Measurements from ENCODE around the gene MCTP2.
"Not testable (repeated sequence)": the region's sequence is repeated elsewhere in the genome, so short reads cannot be mapped to it uniquely, and the experiment has no call there.

Gene MCTP2

DNA sequence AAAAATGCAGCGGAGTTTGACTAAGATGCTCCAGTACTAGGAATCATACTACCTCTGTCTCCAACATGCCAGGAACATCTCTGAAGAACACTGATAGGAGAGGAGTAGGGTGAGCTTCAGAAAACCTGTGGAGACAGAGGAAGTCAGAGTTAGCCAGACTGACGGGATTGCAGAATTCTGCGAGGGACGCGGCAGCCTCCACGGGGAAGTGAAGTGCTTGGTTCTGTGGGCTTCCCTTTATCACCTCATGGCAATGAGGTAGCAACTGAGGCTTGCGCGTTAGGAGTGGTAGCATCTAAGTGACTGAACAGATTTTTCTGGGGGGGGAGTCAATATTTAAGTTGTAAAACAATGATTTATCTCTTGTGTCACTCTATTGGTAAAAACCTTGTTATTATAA lies 226.3 kb downstream of the MCTP2 start:
- no peak for DNase-seq

DNA sequence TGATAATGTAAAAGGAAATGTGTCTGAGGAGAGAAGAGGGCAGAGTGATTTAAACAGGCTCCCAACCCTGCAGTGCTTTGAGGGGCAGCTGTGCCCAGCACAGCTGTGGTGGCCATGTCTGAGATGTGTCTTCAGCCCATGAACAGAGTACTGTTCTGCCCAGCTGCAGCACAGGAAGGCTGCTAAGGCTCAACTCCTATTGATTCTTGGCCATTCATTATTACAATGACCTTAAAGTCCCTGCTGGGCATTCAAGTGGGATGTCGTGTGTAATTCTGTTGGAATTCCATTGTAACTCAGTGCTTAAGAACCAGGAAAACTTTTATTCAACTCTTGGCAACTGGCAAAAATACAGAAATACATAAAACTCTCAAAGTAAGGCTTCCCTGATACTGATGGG lies 229.3 kb downstream of the MCTP2 start:
- DNase-seq, result no peak

DNA sequence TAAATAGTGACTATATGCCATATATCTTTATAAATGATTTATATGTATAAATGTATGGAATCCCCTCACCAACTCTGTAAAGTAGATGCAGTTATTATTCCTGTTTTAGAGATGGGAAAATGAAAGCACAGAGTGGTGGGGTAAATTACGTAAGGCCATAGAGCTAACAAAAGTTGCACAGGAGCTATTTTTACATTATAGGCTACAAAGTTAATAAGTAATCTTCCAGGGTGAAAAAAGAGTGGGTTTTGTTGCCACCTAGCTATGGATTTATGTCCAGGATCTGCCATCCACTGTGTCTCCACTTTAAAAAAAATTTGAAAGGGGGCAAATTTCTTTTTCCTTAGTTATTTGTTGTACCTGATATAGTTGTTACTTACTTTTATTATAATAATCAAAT lies 235.7 kb downstream of the MCTP2 start:
- DNase-seq, result no peak

DNA sequence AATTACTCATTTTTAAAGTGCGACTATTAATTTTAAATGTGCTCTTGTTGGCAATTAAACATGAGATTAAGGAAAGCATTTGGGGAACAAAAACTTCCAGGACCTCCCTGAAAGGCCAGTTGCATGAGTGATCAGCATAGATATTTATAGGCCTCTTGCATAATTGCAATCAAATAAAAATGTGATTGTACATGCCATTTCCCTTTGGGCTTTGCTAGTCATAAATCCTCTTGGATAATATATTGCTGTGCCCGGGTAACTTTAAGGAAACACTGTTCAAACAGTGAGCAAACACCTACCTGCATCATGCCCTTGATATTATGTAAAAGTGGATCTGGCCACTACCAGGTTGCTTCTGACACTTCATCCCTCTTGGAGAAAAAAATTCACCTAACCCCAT lies 239.1 kb downstream of the MCTP2 start:
- no peak for DNase-seq

DNA sequence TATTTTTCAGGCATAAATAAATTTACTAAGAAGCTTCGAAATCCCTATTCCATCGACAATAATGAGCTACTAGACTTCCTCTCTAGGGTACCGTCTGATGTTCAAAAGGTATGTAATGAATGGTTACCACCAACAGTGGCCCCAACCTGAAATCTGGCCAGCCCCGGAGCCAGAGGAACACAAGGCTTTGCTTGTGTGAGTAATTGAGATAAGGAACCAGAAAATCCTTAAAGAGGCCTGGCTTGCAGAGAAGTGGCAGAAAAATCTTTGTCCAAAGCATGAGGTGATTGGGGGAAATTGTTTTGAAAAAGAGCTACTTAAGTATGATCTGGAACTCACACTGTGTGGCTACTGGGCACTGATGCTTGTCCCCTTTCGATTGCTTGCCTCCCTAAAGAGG lies 245.3 kb downstream of the MCTP2 start:
- no peak for DNase-seq

DNA sequence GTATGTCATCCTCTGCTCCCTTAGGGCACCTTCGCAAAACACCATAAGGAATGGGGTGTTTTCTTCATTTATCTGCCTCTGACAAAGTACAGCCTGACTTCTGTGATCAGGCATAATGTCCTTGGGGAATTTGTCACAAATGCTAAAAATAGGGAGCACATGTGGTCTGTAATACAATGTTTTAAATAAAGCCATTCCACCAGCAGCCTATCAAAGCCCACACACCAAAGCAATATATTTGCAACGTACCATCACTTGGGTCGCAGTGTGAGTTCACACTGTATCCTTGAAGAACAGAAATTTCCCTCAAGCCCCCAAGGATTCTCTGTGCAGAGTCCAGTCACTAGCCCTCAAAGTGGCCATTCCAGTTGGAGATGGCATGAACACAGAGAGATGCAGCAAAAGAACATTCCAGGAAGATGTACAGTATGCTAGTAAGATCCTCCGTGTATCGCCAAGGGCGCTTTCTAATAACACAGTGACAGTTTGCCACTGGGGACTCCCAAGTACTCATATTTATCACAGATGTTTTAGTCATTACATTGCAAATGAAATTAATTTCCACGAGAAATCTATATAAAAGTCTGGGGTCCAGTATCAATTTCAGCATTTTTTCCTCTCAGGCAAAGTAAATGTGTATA lies 246.7 kb downstream of the MCTP2 start:
- DNase-seq, result peak; percentile 10

DNA sequence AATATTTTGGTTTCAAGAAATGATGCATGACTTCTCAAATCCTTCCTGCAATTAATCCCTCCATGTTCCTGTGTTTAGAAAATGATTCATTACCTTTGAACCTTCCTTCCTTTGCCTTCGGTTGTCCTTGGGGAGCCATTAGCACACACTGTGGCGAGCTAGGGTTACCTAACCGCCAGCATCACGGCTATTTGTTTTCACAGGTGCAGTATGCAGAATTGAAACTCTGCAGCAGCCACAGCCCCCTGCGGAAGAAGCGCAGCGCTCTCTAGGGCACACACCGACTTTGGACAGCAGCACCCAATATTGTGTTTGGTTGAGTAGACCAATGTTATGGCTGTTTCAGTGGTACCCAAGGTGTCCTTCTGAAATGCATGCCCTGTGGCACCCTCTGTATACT lies 247.4 kb downstream of the MCTP2 start:
- peak; percentile 6 for DNase-seq

DNA sequence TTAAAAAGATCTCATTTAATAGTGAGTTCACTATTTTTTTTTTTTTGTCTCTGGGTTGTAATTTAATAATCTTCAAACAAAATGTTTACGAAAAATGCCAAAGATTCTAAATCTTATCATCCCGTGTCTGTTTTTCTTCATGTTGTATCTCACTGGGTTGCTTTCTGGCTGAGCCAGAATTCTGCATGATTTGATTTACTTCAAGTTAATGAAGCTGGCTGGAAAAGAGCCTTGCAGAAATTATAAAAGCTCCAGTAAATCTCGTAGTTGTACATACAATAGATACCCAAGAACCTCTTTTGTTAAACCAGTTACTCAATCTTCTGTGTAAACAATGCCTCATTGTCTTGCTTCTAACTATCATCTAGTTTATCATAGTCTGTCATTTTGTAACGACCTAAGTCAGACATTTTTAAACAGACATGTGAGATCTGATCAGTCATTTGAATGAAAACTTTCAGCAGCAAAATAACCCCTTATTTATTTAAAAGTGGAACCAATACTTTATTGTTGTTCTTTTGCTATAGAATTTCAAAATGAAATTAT lies 249.0 kb downstream of the MCTP2 start:
- peak; percentile 38 for DNase-seq

DNA sequence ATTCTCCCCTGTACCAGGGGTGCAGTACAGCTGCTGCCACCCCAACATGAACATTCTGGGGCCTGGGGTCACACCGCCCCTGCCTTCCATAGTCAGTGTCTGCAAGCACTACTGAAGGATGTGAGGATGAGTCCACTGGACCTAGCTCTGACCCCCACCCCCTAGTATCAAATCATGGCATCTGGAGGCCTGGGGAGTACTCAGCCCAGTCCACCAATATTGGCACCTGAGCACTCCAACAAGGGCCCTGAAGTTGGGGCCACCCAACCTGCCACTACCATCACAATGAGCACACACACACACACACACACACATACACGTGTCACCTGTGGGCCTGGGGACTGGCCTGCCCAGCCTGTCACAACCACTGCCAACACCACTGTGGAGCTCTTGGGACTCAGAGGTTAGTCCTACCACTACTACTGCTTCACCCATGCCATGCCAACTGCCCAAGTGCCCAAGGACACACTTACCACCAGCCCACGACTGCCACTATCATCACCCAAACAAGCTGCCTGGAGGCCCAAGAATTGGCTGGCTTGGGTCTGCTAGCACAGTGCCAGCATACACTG lies 253.9 kb downstream of the MCTP2 start:
- no peak for DNase-seq

DNA sequence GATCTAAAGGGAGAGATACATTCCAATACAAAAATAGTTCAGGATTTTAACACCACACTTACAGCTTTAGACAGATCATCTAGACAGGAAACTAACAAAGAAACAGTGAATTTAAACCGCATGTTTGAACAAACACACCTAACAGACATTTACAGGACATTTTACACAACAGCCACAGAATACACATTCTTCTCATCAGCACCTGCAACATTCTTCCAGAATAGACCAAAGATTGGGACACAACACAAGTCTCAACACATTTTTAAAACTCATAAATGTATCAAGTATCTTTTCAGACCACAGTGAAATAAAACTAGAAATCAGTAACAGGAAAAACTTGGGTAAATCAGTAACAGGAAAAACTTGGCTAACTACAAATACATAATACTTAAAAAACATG lies 256.3 kb downstream of the MCTP2 start:
- no peak for DNase-seq

DNA sequence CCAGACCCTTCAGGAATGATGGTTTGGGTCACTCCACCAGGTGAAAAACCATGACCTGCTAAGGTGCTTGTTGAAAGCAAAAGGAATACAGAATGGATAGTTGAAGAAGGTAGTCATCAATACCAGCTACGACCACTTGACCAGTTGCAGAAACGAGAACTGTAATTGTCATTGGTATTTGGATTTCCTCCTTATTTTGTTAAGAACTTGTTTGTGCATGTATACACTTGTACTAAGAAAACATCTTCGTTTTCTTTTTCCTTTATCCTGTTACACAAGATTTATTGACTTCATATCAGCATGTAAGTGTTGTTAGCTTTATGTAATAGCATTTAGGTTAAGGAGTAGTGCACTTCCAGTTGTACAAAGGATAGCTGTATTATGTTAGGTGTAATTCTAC lies 261.8 kb downstream of the MCTP2 start:
- DNase-seq, result no peak

DNA sequence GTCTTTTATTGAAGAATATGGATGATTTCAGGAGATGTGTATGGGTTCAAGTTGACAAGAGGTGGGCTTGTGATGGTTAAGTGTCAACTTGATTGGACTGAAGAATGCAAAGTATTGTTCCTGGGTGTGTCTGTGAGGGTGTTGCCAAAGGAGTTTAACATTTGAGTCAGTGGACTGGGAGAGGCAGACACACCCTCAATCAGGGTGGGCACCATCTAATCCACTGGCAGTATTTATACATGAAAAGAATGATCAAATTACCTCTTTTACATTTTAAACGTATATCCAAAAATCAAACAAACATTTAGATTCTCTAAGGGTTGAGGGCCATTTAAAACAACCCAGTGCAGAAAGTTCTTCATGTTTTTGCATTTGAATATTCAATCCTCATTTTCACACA lies 262.2 kb downstream of the MCTP2 start:
- DNase-seq, result not testable (repeated sequence)

DNA sequence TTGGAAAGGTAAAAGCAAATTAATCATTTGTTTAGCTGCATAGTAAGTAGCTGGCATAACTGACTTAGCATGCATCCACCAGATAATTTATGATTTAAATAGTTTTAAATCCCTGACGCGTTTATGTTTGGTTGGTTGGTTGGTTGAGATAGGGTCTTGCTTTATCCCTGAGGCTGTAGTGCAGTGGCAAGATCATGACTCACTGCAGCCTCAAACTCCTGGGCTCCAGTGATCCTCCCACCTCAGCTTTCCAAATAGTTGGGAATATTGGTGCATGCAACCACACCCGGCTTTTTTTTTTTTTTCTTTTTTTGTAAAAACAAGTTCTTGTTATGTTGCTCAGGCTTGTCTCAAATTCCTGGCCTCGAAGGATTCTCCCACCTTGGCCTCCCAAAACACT lies 263.4 kb downstream of the MCTP2 start:
- no peak for DNase-seq

DNA sequence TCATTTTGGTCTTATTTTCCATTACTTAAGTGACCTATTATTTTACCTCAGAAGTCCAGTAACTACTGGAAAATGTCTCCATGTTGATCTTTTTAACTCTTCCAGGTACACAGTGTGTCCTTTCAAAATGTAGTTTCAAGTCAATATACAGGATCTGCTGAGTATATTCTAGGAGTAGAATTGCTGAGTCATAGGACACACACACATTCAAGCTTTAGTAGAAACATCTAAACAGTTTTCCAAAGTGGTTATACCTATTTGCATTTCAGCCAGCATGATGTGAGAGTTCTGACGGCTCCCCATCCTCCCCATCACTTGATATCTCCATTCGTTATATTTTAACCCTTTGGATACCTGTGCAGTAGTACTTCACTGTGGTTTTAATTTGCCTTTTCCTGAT lies 271.9 kb downstream of the MCTP2 start:
- DNase-seq, result no peak

DNA sequence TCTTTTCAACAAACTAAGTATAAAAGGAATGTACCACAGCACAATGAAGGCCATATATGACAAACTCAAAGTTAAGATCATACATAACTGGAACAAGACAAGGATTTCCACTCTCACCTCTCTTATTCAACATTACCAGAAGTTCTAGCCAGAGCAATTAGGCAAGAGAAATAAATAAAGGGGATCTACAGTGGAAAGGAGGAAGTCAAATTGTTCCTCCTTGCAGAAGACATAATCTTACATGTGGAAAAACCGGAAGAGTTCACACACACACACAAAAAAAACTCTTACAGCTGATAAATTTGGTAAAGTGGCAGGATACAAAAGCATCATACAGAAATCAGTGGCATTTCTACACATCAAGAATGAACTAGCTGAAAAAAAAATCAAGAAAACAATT lies 277.9 kb downstream of the MCTP2 start:
- DNase-seq, result no peak

DNA sequence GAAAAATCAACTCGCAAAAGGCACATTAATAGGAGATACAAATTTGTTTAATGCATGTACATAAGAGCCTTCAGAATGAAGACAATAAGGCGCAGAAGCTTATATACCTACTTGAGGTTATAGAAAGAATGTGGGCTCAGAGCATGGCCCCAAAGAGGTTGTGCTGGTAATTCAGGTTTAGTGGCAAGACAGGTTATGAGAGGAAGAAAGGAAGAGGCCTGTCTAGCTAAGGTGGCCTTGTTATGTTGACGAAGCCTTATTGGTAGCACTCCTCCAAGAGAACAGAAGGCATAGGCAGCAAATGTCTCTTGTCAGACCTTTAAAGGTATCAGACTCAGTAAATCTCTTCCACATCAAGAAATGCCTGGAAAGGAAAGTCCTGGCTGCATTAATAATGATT lies 290.8 kb downstream of the MCTP2 start:
- DNase-seq, result no peak

DNA sequence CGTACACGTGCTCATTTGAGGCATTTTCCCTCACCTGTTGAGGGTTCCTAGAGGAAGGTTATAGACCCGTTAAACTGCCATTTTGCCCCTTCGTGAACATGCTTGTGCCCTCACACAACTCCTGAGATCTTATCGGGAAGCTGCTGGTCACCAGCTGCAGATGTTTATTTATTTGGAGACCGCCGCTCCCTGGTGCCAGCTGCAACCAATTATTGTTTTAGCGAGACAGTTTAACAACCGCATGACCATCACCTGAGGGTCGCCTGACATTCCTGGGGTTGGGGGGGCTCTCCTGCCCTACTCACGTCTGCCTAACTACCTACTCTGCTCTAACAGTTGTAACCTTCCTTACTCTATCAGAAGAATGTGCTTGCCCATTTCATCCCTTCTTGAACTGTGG lies 292.5 kb downstream of the MCTP2 start:
- no peak for DNase-seq

DNA sequence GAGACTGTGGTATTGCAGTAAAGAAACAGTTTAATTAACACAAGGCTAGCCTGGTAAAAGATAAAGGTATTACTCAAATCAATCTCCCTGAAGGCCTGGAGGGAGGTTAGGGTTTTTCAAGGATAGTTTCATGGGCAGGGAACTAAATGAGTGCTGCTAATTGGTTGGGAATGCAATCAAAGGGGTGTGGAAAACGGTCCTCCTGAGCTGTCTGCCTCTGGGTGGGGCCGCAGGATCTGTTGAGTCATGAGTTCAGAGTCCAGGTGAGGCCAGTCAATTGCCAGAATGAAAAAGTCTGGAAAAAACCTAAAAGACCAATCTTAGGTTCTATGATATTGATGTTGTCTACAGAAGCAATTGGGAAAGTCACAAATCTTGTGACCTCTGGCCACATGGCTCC lies 293.2 kb downstream of the MCTP2 start:
- DNase-seq, result no peak

DNA sequence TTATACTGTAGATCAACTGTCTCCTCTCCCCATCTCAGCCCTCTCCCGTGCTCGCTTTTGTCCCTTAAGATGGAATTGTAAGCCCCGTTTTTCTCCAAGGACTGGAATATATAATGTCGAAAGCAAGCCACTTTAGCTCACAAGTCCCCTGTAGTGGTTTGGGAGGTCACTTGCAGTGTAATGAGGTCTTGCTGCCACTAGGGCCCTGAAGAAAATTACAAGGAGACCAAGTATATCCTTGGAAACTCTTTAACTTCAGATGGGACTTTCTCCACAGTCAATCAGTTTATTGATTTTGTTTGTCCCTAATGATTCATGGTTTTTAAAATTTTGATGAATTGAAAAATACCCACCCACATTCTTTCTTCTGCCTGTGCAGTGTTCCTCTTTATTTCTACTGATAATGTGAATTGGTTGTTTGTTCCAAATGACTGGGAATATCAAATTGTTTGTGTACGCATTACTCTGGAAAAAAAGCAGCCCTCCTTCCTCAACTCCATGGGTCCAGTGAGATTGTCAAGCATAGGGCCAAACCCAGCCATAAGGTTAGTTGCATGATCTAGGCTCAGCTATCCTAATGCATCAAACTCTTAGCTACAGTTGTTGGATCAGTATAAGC lies 294.8 kb downstream of the MCTP2 start:
- DNase-seq, result no peak

DNA sequence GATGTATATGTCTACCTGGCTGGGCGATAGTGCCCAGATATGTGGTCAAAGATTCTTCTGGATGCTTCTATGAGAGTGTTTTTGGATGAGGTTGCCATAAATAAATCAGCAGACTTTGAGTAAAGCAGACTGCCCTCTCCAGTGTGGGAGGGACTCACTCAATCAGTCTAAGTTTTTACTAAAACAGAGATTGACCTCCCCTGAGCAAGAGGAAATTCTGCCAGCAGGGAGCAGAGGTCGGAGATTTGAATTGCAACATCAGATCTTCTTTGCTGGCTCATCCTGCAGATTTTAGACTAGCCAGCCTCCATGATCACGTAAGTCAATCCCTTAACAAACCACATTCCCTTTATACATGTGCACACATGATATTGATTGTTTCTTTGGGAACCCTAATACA lies 300.9 kb downstream of the MCTP2 start:
- DNase-seq, result no peak
